ENCODE measurements around the gene GCLM.

GCLM gene

DNA sequence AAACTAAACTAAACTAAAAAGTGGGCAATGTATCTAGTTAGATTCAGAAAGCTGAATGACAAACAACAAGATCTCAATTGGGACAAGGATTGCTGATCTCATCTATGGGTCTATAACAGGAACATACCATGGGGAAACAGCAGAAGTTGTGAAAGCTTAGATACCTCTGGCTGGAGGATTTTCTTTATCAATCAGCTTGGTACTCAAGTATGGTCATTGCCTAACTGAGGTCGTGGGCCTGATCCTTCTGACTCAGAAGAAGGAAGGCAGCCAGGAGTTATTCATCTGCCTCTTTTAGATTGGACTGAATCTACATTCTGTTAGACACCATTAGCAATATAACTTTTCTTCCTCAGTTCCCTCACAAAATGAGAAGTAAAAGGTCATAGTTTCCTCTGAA is 69.9 kb downstream of the GCLM start:
- H3K9me3 ChIP-seq (ENCODE audit: control insufficient read depth, insufficient read depth, low read length) = no peaks in the 10 kb centered on the region; the same call in 1 of the 2 replicates
- no peak overlapping the region for H3K27ac ChIP-seq (ENCODE audit: low read length)
- no peak overlapping the region for H3K4me3 ChIP-seq (ENCODE audit: low read length)
- no peak for DNase-seq (ENCODE audit: low read depth, low spot score)
- no peaks in the 10 kb centered on the region for H3K27me3 ChIP-seq (ENCODE audit: control insufficient read depth, insufficient read depth, low read length)
- no peaks in the 10 kb centered on the region for H3K4me1 ChIP-seq (ENCODE audit: control insufficient read depth, insufficient read depth, low read length)
- no CpG with 5 or more reads among the region's 1 CpG for WGBS (ENCODE audit: insufficient coverage, insufficient read length)
- no peaks in the 10 kb centered on the region for H3K36me3 ChIP-seq (ENCODE audit: control insufficient read depth, insufficient read depth, low read length)

DNA sequence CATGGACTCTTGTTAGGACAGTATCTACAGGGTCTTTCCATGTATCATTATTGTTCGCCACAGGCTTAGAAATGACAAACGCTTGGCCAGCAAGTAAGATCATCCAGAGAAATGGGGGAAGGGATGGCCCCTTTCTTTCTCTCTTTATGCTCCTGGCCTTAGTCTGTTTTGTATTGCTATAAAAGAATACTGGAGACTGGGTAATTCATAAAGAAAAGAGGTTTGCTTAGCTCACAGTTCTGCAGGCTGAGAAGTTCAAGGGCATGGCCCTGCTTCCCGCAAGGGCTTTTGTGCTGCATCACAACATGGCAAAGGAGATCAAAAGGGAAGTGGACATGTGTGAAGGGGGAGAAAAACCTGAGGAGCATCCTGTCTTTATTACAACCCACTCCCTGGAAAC is 71.3 kb downstream of the GCLM start:
- H3K4me3 ChIP-seq (ENCODE audit: low read length) = no peak overlapping the region
- no peak for DNase-seq (ENCODE audit: low read depth, low spot score)
- no peaks in the 10 kb centered on the region for H3K36me3 ChIP-seq (ENCODE audit: control insufficient read depth, insufficient read depth, low read length)
- WGBS (ENCODE audit: insufficient coverage, insufficient read length) = no CpG with 5 or more reads among the region's 3 CpGs
- H3K27me3 ChIP-seq (ENCODE audit: control insufficient read depth, insufficient read depth, low read length) = no peaks in the 10 kb centered on the region
- H3K27ac ChIP-seq (ENCODE audit: low read length) = no peak overlapping the region
- H3K9me3 ChIP-seq (ENCODE audit: control insufficient read depth, insufficient read depth, low read length) = no peaks in the 10 kb centered on the region; the same call in 1 of the 2 replicates
- no peaks in the 10 kb centered on the region for H3K4me1 ChIP-seq (ENCODE audit: control insufficient read depth, insufficient read depth, low read length)

Measured in iPS DF 6.9 (cell line).